ENCODE measurements around the gene SRRM4. TPM values are rescaled to one million over a fixed set of nuclear protein-coding genes. Genes with fewer than 3 reads are reported as not detected.

Gene SRRM4
- total RNA-seq, 1 experiment from 2014 or later, result not detected

- Histone ChIP-seq H3K79me2 (ENCODE audit: low read depth) (no peaks in the 10 kb centered on the region), H3K4me3 (no peak overlapping the region), H3K4me1 (replicated peaks; ENCODE audit: insufficient read depth) (no peaks in the 10 kb centered on the region), H3K9me3 (ENCODE audit: insufficient read depth, low read depth) (no peaks in the 10 kb centered on the region), H3K27ac (no peak overlapping the region), H3K36me3 (ENCODE audit: low read depth) (no peaks in the 10 kb centered on the region), H3K9me2 (ENCODE audit: insufficient read depth) (no peaks in the 10 kb centered on the region), H3K4me2 (no peak overlapping the region), H2AFZ (no peak overlapping the region), H3F3A (ENCODE audit: insufficient read depth, low read depth) (no peaks in the 10 kb centered on the region), H3K27me3 (ENCODE audit: insufficient read depth, low read depth) (no peaks in the 10 kb centered on the region), H4K20me1 (ENCODE audit: insufficient read depth) (no peaks in the 10 kb centered on the region)
- DNase-seq, result no peak
- no TSS peak for BruUV-seq (replicated peaks)
- TF ChIP-seq EZH2 (IDR thresholded peaks at IDR 0.05; ENCODE audit: low read depth), result no peak
- no peak for TF ChIP-seq CTCF (conservative IDR thresholded peaks at IDR 0.05)
- ChIA-PET CTCF (no interaction called here), POLR2A (ENCODE audit: unreplicated experiment) (no interaction called here)
- intact Hi-C loops (cut with micrococcal nuclease; ENCODE audit: unreplicated experiment), result no loop called here
Measured at GRCh38 chr12:119055977-119056376, 74.6 kb downstream of the SRRM4 start.

GRCh38 chr12:119060847-119061796 lies 79.8 kb downstream of the SRRM4 start:
- Histone ChIP-seq H2AFZ (no peak overlapping the region), H3K4me1 (replicated peaks; ENCODE audit: insufficient read depth) (no peaks in the 10 kb centered on the region), H3K36me3 (ENCODE audit: low read depth) (no peaks in the 10 kb centered on the region), H3K27me3 (ENCODE audit: insufficient read depth, low read depth) (no peaks in the 10 kb centered on the region), H4K20me1 (ENCODE audit: insufficient read depth) (no peaks in the 10 kb centered on the region), H3K79me2 (ENCODE audit: low read depth) (no peaks in the 10 kb centered on the region), H3K4me2 (no peak overlapping the region), H3K9me3 (ENCODE audit: insufficient read depth, low read depth) (no peaks in the 10 kb centered on the region), H3K4me3 (no peak overlapping the region), H3F3A (ENCODE audit: insufficient read depth, low read depth) (no peaks in the 10 kb centered on the region), H3K27ac (no peak overlapping the region), H3K9me2 (ENCODE audit: insufficient read depth) (no peaks in the 10 kb centered on the region)
- intact Hi-C loops (cut with micrococcal nuclease; ENCODE audit: unreplicated experiment), result no loop called here
- no peak for TF ChIP-seq EZH2 (IDR thresholded peaks at IDR 0.05; ENCODE audit: low read depth)
- no peak for TF ChIP-seq CTCF (conservative IDR thresholded peaks at IDR 0.05)
- DNase-seq, result peak in 1 of 2 experiments; percentile 22
- ChIA-PET CTCF (no interaction called here), POLR2A (ENCODE audit: unreplicated experiment) (no interaction called here)
- BruUV-seq (replicated peaks), result no TSS peak

- Histone ChIP-seq H3K79me2 (ENCODE audit: low read depth) (no peaks in the 10 kb centered on the region), H3K4me3 (no peak overlapping the region), H3K9me2 (ENCODE audit: insufficient read depth) (no peaks in the 10 kb centered on the region), H4K20me1 (ENCODE audit: insufficient read depth) (no peaks in the 10 kb centered on the region; the same call in 1 of the 2 replicates), H3K36me3 (ENCODE audit: low read depth) (no peaks in the 10 kb centered on the region), H3F3A (ENCODE audit: insufficient read depth, low read depth) (no peaks in the 10 kb centered on the region), H3K4me2 (no peak overlapping the region), H3K27ac (no peak overlapping the region), H3K9me3 (ENCODE audit: insufficient read depth, low read depth) (no peaks in the 10 kb centered on the region), H2AFZ (no peak overlapping the region), H3K27me3 (ENCODE audit: insufficient read depth, low read depth) (peaks cover 29% of the 10 kb centered on the region), H3K4me1 (replicated peaks; ENCODE audit: insufficient read depth) (no peaks in the 10 kb centered on the region)
- no peak for TF ChIP-seq CTCF (conservative IDR thresholded peaks at IDR 0.05)
- BruUV-seq (replicated peaks), result no TSS peak
- ChIA-PET POLR2A (ENCODE audit: unreplicated experiment) (no interaction called here), CTCF (no interaction called here)
- DNase-seq, result no peak
- intact Hi-C loops (cut with micrococcal nuclease; ENCODE audit: unreplicated experiment), result no loop called here
Measured at GRCh38 chr12:119068129-119068856, 87.0 kb downstream of the SRRM4 start.

All from PC-9 (cell line).